GM21367 (cell line): Measurements from ENCODE around the gene RPS4Y1.

ENCODE experiments used
- ATAC-seq: cut with Tn5 transposase; IDR thresholded peaks from one replicate; pipeline ENCODE4 v1.9.1; 2021; ENCODE audit not compliant: unreplicated experiment

RPS4Y1 gene

GRCh38 chrY:2874211-2874610 is 32.8 kb downstream of the RPS4Y1 start:
- ATAC-seq: no peak

DNA sequence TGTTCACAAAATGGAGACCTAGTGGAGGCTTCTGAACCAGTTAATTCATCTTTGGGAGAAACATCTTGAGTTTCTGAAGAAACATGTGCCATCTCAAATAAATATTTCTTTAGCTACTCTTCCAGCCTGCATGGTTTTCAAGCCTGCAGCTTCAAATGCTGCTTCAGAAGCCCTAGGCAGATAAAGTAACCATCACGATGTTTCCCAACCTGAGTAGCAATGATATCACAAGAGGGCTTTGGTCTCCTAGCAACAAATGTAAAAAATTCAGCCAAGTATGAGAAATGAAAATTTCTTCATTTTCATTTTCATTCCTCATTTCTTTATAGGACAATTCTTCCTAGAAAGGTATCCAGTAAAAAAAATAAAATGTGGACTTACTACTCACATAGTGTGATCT is 42.2 kb downstream of the RPS4Y1 start:
- ATAC-seq: no peak

GRCh38 chrY:2885880-2886279 is 44.5 kb downstream of the RPS4Y1 start:
- ATAC-seq: no peak

DNA sequence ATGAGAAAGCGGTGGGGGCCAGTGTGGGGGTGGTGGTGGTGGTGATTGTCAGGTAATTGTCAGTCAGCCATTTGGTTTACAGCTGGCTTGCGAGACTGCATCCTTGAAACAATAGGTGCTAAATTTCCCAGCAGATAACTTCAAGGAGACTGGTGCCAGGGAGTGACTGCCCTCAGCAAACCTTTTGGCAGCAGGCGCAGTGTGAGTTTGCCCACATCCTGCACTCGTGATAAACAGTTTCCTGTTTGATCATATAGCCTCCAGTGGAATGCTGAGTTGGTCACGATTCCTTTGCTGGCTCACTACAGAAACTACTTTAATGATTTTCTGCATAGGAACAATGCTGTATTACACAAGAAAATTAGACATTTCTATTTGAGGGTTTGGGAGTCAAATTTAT is 46.0 kb downstream of the RPS4Y1 start:
- ATAC-seq: no peak

GRCh38 chrY:2887955-2888354 is 46.6 kb downstream of the RPS4Y1 start:
- peak; percentile 79 for ATAC-seq

DNA sequence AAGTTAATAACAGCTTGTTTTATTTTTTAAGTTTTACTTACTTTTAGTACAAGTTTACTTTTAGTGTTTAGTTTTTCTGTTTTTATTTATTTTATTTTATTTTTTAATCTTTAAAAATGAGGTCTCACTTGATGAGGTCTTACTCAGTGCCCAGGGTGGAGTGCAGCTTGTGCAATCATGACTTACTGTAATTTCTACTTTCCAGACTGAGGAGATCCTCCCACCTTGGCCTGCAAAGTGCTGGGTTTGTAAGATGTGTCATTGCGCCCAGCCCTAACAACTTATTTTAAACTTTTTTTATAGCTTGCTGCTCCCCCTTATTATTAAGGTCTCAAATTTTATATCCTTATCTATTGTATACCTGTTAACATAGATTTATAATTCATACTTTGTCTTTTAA is 52.1 kb downstream of the RPS4Y1 start:
- no peak for ATAC-seq

GRCh38 chrY:2896050-2896449 is 54.6 kb downstream of the RPS4Y1 start:
- ATAC-seq: no peak

DNA sequence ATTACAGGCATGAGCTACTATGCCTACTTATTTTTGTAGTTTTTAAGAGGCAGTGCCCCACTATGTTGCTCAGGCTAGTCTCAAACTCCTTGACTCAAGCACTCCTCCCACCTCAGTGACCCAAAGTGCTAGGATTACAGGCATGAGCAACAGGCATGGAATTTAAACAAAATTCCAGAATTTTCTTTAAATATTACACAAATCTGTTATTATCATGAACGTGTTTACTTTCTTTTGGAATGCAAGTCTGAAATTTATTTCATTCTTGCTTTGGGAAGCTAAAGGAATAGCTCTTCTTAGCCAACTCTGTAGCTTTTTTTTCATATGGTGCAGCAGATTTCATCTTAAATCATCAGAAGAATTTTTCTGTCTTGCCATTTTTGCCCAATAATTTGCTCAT is 66.0 kb downstream of the RPS4Y1 start:
- ATAC-seq: no peak

- peak; percentile 67 for ATAC-seq
Measured at GRCh38 chrY:2913066-2913815, 71.8 kb downstream of the RPS4Y1 start.
